Mucosa of stomach (tissue), 1 donor: Measurements from ENCODE around the gene WASF1.
"Not testable (repeated sequence)": the region's sequence is repeated elsewhere in the genome, so short reads cannot be mapped to it uniquely, and the experiment has no call there.

Source experiments
- H3K27me3 ChIP-seq: one replicate; pipeline ENCODE4 v1.7.0; 2013; ENCODE audit warnings: mild to moderate bottlenecking, low read length; ENCODE audit not compliant: control insufficient read depth, insufficient read depth
- H3K36me3 ChIP-seq: one replicate; pipeline ENCODE4 v1.7.0; 2013; ENCODE audit warnings: low read length; ENCODE audit not compliant: control insufficient read depth, insufficient read depth
- H3K4me1 ChIP-seq: one replicate; pipeline ENCODE4 v1.7.0; 2013; ENCODE audit warnings: mild to moderate bottlenecking, low read length; ENCODE audit not compliant: control insufficient read depth, insufficient read depth
- H3K4me3 ChIP-seq: one replicate; pipeline ENCODE4 v1.7.0; 2013; ENCODE audit warnings: low read length
- H3K9ac ChIP-seq: one replicate; pipeline ENCODE4 v1.7.0; 2013; ENCODE audit warnings: mild to moderate bottlenecking, low read length, moderate library complexity
- H3K9me3 ChIP-seq: one replicate; pipeline ENCODE4 v1.7.0; 2013; ENCODE audit warnings: mild to moderate bottlenecking, low read length, moderate library complexity; ENCODE audit not compliant: control insufficient read depth
- donor health status: Pancreatic carcinoma.

The WASF1 gene

DNA sequence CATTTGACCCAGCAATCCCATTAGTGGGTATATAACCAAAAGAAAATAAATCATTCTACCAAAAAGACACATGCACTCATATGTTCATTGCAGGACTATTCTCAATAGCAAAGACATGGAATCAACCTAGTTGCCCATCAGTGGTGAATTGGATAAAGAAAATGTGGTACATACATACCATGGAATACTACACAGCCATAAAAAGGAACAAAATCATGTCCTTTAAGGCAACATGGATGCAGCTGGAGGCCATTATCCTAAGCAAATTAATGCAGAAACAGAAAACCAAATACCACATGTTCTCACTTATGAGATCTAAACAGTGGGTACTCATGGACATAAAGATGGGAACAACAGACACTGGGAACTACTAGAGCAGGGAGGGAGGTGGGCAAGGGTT, 106.0 kb downstream of the WASF1 start:
- not testable (repeated sequence) for H3K9ac ChIP-seq, H3K27me3 ChIP-seq, H3K4me1 ChIP-seq, H3K36me3 ChIP-seq, H3K9me3 ChIP-seq, H3K4me3 ChIP-seq

GRCh38 chr6:110068592-110068967, 110.9 kb downstream of the WASF1 start:
- Histone ChIP-seq H3K4me3 (no peak overlapping the region), H3K36me3 (no peaks in the 10 kb centered on the region), H3K4me1 (no peaks in the 10 kb centered on the region), H3K9me3 (no peaks in the 10 kb centered on the region), H3K9ac (no peak overlapping the region), H3K27me3 (no peaks in the 10 kb centered on the region)

DNA sequence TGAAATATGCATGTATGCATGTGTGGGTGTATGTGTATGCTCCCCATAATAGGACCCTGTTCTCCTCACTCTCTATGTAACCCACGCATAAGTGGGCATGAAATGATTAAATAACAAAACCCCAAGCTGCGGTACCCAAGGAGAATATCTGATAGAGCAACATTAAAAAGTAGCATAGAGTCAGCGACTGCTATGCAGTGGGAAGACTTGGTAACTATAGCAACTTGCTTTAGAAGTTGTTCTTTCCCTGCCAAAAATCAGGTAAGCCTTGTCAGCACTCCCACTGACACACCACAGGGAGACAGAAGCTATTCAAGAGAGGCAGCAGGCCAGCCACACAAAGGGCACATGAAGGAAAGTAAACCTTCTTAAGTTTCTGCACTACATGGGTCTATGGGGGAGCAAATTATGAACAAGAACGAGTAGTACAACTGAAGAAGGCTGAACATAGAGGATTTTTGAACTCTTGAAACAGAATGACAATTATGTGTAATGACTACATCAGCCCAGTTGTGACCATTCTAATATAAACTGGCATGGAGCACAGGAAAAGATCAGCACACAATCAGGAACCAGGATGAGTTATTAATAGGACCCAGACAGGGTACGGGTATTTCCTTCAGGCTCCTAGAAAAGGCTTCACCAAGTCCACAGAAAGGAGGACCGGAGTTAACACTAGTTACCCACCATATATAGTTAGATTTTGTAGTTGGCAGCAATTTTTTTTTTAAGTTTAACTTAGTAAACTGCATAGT, 111.5 kb downstream of the WASF1 start:
- peaks cover 3% of the 10 kb centered on the region for H3K27me3 ChIP-seq
- H3K4me1 ChIP-seq: no peaks in the 10 kb centered on the region
- no peaks in the 10 kb centered on the region for H3K36me3 ChIP-seq
- H3K4me3 ChIP-seq: no peak overlapping the region
- H3K9me3 ChIP-seq: no peaks in the 10 kb centered on the region
- H3K9ac ChIP-seq: no peak overlapping the region

- no peaks in the 10 kb centered on the region for H3K36me3 ChIP-seq
- H3K9me3 ChIP-seq: no peaks in the 10 kb centered on the region
- H3K4me3 ChIP-seq: no peak overlapping the region
- H3K4me1 ChIP-seq: no peaks in the 10 kb centered on the region
- peaks cover 12% of the 10 kb centered on the region for H3K27me3 ChIP-seq
- H3K9ac ChIP-seq: no peak overlapping the region
These were observed 114.5 kb downstream of the WASF1 start for GRCh38 chr6:110064744-110065524.

GRCh38 chr6:110063594-110064263, 115.7 kb downstream of the WASF1 start:
- H3K4me3 ChIP-seq: no peak overlapping the region
- H3K9me3 ChIP-seq: no peaks in the 10 kb centered on the region
- no peak overlapping the region for H3K9ac ChIP-seq

DNA sequence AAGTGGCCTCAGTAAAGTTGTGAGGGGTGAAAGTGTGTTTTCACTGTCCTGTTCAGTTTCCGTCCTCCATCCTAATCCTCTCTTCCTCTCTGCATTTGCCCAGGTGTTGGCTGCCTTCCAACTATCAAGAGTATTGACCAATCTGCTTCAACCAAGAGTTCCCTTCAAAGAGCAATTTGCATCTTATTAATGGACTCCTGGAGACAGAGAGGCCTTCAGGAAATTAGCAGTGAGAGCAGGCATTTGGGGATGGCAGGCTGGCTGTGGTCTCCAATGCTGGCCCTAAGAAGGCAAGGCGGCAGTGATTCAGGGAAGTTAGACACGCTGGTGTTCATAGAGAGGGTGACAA, 124.1 kb downstream of the WASF1 start:
- Histone ChIP-seq H3K9me3 (no peaks in the 10 kb centered on the region), H3K4me3 (no peak overlapping the region), H3K4me1 (peaks cover 4% of the 10 kb centered on the region)

More at GRCh38 chr6:110063594-110064263, 115.7 kb downstream of the WASF1 start:
- Histone ChIP-seq H3K4me1 (no peaks in the 10 kb centered on the region), H3K36me3 (no peaks in the 10 kb centered on the region), H3K27me3 (peaks cover 12% of the 10 kb centered on the region)

GRCh38 chr6:110054664-110055386, 124.6 kb downstream of the WASF1 start:
- Histone ChIP-seq H3K4me3 (no peak overlapping the region), H3K9me3 (no peaks in the 10 kb centered on the region)

More for the DNA sequence above, 124.1 kb downstream of the WASF1 start:
- Histone ChIP-seq H3K27me3 (peaks cover 1% of the 10 kb centered on the region), H3K9ac (no peak overlapping the region), H3K36me3 (no peaks in the 10 kb centered on the region)

DNA sequence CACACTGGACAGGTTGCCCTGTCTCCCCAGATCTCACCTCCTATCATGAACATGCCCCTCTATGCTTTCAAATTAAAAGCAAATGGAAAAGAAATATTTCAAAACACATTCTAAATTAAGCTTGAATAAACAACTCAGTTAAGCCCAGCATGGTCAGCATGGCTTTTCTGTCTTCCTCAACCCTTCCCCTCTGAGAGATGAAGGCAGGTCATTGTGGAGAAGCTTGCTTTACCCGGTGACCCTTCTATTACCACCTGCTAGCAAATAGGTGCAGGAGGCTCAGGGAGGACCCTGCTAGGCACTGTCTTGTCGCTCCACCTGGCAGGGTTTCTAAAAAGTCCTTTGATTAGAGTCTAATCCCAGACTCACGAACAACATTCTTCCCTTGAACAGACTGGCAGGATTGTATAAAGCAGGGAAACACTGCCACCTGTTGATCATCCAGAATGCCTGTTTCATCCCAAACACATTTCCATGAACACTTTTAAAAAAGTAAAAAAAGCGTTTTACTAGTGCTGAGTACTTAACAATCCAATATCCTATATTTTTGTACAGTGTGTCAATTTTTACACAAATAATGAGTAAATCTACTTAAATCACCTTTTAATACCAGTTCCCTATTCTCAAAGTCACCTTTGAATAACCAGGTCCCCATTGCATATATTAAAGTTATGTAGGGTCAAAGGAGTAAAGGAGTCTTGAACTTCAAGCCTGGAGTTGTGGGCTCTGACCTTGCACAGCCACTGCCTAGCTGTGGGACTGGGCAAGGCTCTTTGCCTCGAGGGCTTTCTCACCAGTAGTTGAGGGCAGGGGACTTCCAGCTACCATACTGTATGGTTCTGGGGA, 125.9 kb downstream of the WASF1 start:
- no peaks in the 10 kb centered on the region for H3K36me3 ChIP-seq
- peaks cover 4% of the 10 kb centered on the region for H3K4me1 ChIP-seq
- H3K9me3 ChIP-seq: no peaks in the 10 kb centered on the region
- H3K27me3 ChIP-seq: no peaks in the 10 kb centered on the region
- no peak overlapping the region for H3K4me3 ChIP-seq
- H3K9ac ChIP-seq: no peak overlapping the region

More at GRCh38 chr6:110054664-110055386, 124.6 kb downstream of the WASF1 start:
- Histone ChIP-seq H3K27me3 (no peaks in the 10 kb centered on the region), H3K9ac (no peak overlapping the region), H3K36me3 (no peaks in the 10 kb centered on the region), H3K4me1 (peaks cover 4% of the 10 kb centered on the region)

GRCh38 chr6:110050440-110050813, 129.0 kb downstream of the WASF1 start:
- no peak overlapping the region for H3K9ac ChIP-seq
- no peak overlapping the region for H3K4me3 ChIP-seq
- H3K27me3 ChIP-seq: no peaks in the 10 kb centered on the region
- H3K9me3 ChIP-seq: no peaks in the 10 kb centered on the region
- H3K36me3 ChIP-seq: no peaks in the 10 kb centered on the region
- peaks cover 4% of the 10 kb centered on the region for H3K4me1 ChIP-seq
